GM19025 (cell line): ENCODE results near the gene TGM5.

ENCODE experiments used
- ATAC-seq: cut with Tn5 transposase; IDR thresholded peaks from one replicate; pipeline ENCODE4 v1.9.1; 2021; ENCODE audit warnings: mild to moderate bottlenecking, low read depth, moderate library complexity; ENCODE audit not compliant: unreplicated experiment

The TGM5 gene

DNA sequence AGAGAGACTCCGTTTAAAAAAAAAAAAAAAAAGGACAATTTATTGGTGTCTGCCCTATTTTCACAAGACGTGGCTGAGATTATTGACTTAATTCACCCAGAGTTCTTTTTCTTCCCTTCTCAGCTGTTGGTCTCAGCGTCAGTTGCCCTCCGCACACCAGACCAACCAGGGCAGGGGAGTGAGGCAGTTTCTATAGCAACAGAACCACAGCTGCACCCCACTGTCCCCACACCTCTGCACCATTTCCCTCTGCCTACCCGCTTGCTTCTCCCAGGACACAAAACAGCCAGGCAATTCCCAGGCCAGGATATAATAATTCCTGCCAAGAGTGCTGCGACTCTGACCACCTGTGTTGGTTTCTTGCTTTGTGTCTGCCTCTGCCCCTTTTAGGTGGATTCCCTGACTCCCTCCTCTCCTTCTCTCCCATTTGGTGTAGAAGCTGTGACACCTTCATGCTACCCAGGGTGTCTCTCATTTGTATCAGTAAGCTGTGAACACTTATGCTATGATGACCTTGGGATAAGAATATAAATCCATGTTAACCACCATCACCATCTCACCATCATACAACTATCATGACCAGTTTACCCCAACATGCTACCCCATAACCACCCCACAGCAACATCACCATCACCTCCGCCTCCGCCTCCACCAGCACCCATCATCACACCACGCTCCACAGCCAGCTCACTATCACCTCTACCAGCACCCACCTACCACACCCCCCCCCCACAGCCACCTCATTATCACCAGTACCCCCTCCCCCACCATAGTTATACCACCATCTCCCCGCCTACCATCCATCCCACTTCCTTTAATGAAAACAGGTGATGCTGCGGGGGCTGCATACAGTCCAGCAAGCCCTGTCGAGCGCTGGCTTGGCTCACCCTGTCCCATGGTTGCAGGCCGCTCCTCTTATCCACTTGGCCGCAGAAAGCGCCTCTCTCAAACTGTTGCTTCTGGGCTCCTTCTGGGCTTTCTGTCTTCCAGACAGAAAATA is 46.5 kb downstream of the TGM5 start:
- ATAC-seq = no peak

DNA sequence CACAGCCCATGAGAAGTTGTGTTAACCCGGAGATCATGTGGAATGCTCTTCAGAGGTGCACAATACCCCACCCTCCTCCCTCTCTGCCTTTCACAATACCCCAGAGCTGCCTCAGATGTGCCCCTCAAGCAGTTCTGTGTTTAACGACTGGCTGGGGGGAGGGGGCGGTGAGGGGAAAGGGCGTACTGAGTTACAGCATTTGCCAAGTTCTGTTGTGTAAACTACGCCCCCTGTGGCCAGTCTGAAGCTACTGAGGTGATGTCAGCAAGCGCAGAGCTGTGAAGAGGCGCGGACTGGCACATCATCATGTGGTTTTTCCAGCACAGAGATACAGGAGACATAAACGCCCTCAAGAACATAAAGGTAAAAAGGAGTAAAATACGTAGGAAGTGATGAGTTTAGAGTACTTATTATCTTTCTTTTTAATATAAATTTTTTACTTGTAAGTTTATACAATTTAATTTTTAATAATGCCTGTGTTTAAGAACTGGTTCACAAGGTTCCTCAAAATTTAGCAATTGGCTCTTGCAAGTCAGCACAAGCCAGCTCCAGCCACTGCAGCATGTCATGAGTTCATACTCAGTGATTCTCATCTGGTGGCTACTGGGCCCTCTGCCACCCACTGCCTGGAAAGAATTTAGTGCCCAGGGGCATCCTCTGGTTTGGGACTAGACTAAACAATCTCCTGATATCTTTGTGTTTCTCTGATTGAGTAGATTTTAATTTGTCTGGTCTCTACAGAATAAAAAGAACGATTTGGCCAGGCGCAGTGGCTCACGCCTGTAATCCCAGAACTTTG is 47.6 kb downstream of the TGM5 start:
- ATAC-seq = no peak

DNA sequence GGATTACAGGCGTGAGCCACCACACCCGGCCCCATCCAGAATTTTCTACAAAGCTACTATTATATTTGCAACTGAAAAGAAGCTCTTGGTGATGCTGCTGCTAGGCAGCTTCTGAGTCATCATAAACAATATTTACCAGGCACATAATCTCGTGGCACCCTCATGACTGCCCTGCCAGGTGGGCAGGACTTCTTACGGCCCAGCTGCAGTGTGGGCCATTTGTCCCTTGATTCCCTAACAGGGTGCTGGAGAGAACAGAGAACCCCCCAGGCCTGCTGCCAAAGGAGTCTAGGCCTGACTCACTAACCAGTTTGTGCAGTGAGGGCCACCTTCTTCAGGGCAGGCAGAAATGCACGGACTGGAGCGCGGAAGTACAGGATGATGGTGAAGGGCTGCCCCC is 50.8 kb downstream of the TGM5 start:
- no peak for ATAC-seq

GRCh38 chr15:43214592-43215295 is 52.0 kb downstream of the TGM5 start:
- no peak for ATAC-seq

- no peak for ATAC-seq
Observed at GRCh38 chr15:43214169-43214568, 52.6 kb downstream of the TGM5 start.

- no peak for ATAC-seq
Observed at GRCh38 chr15:43213466-43213865, 53.3 kb downstream of the TGM5 start.

DNA sequence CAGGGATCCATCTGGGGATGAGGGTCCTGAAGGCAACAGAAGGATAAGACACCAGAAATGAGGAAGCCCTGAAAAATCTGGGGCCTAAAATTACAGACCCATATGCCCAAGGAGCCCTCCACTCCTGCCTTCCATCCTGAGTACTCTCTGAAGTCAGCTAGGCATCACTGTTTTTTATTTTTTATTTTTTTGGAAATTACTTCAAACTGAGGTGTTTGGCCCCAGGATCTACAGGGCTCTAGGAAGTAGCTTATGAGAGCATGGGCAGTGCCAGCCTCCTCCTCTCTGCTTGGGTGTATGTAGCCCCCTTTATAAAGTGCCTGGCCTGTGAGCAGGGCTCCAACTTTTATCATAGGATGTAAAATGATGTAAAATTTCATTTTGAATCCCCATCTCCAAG is 53.8 kb downstream of the TGM5 start:
- no peak for ATAC-seq

DNA sequence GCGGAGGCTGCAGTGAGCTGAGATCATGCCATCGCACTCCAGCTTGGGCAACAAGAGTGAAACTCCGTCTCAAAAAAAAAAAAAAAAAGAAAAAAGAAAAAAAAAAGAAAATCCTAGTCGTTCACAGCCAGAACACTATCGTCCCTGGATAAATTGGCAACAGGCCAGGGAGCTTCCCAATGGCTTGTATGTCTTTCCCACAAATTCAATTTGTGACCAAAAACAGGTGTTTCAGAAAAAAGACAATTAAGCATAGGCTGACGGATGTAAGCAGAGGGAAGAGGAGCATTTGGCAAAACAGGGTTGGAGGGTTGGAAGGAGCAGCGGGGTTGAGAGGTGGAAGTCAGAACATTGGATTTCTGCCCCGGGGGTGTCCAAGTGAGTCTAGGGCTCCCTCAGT is 54.4 kb downstream of the TGM5 start:
- no peak for ATAC-seq

- no peak for ATAC-seq
Observed at GRCh38 chr15:43211224-43211735, 55.4 kb downstream of the TGM5 start.

GRCh38 chr15:43210807-43211206 is 55.9 kb downstream of the TGM5 start:
- no peak for ATAC-seq

GRCh38 chr15:43210172-43210745 is 56.5 kb downstream of the TGM5 start:
- ATAC-seq = no peak

- no peak for ATAC-seq
Observed at GRCh38 chr15:43209059-43209824, 57.5 kb downstream of the TGM5 start.

- no peak for ATAC-seq
Observed at GRCh38 chr15:43208052-43209002, 58.4 kb downstream of the TGM5 start.

- ATAC-seq = no peak
Observed at GRCh38 chr15:43207024-43207423, 59.7 kb downstream of the TGM5 start.

DNA sequence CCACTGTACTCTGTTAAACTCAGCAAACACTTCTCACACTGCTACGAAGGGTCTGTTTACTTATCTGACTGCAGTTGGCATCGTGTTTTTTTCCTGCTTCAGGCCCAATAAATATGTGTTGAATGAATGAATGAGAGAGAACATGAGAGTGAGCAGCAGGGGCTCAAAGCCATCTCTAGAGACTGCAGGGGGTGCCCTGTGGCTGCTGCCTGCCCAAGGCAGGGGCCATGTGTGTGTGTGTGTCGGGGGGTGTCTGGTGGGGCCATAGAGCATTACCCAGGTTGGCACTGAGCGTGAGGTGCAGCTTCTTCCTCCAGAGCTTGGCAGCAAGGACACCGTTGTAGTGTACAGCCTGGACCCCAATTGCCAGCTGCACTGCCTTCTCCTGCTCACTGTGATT is 60.7 kb downstream of the TGM5 start:
- ATAC-seq = no peak

DNA sequence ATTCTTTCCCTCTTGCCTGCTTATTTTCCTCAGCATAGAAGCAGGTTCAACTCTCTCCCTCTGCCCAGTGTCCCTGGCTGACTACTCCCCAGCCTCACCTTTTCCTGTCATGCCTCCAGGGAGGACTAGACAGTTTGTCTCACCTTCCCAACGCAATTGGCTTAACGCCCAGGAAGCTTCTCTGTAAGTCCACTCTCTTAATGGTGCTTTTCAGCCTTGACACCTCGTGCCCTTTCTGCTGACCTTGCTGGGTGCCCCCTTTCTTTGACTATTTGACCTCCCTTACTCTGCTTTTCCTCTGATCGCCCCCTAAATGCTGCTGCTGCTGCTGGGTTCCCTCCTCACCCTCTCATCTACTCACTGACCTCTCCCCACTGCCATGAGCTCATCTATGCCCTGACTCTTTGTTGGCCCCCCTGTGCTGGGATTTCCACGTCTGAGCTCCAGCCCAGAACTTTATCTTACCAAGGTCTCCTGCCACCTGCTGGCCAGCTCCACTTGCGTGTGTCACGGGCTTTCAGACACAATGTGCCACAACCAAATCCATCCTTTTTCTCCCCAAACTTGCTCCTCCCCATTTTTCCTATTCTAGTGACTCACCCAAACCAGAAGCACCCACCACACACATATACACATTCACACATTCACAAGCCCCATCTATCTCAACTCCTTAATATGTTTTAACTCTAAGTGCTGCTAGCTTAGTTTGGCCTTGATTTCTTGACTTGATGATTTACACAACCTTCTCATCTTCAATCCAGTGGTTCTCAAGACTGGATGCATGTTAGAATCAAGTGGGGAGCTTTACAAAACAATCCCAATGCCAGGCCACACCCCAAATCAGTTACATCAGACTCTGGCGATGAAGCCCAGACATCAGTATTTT is 62.5 kb downstream of the TGM5 start:
- no peak for ATAC-seq

- ATAC-seq = no peak
Observed at GRCh38 chr15:43199945-43200488, 66.7 kb downstream of the TGM5 start.
